RCC 7860 (cell line): ENCODE data around the gene PLEKHG4B.
"Not testable (repeated sequence)": the region's sequence is repeated elsewhere in the genome, so short reads cannot be mapped to it uniquely, and the experiment has no call there.

Experiments used
- DNase-seq: peaks from one replicate; pipeline ENCODE4 v3.0.0-alpha.2; 2015; ENCODE audit warnings: low spot score
- FAIRE-seq: peaks from 2 replicates; lab custom pipeline; 2012; peaks lifted over from hg19 to GRCh38; lab: Jason Lieb, UNC

PLEKHG4B gene

DNA sequence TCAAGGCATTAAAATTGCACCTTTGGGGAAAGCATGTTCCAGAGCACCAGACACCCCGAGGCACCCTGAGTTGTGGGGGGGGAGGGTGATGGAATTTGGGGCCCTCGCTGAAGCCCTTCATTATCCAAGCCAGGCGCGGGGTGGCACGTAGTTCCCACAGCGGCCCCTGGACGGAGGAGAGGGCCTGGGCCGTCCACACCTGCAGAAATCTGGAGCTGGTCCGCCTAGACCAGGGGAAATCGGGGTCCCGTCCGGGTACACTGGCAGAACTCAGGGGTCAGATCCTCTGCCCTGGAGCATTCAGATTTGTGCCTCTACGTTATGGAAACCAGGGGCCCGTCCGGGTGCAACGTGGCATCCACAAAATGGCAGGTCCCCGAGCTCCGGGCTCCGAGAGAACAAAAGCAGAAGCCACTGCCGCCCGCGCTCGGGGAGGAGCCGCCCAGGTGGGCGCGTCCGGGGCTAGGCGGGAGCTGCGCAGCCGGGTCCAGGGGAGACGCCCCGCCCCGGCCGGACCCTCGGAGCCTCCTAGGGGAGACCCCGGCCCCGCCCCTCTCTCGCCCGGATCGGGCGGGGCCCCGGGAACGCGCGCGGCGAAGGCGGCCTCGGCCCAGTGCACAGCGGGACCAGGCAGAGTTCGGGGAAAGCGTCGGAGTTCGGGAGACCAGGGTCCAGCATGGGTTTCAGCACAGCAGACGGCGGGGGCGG is at the start of gene PLEKHG4B:
Gene PLEKHG4B (plus strand): TSS at position 613 of the 708 bp plus-strand sequence. CDS start 64 bp downstream, at position 677.
- FAIRE-seq (no peak), DNase-seq (no peak)

DNA sequence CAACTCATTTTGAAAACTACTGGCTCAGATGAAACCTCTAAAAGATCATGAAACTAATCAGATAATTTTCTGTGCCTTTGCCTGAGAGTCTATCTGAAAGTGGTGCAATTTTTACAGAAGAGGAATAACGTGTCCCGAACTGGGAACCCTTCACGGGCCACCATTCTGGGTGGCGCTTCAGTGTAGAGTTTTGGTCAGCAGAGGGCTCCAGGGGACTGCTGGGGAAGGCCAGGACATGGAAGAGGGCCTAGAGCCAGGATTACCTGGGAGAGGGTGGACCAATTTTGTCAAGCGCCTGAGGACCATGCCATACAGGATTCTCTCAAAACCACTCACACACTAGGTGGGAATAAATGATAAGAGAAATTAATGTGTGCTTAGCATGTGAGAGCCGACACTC is 49.7 kb upstream of the PLEKHG4B start:
- FAIRE-seq (no peak), DNase-seq (no peak)

DNA sequence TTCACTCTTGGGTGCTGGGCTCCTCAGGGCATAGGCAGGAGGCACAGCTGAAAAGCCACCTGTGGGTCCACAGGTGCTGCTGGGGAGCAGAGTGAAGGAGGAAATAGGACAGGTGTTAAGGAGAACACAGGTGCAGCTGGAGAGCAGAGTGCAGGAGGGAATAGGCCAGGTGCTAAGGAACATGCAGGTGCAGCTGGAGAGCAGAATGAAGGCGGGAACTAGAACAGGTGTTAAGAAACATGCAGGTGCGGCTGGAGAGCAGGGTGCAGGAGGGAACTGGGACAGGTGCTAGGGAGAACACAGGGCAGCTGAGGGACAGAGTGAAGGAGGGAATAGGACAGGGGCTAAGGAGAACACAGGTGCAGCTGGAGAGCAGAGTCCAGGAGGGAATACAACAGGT is 43.8 kb upstream of the PLEKHG4B start:
- DNase-seq, result no peak
- no peak for FAIRE-seq

DNA sequence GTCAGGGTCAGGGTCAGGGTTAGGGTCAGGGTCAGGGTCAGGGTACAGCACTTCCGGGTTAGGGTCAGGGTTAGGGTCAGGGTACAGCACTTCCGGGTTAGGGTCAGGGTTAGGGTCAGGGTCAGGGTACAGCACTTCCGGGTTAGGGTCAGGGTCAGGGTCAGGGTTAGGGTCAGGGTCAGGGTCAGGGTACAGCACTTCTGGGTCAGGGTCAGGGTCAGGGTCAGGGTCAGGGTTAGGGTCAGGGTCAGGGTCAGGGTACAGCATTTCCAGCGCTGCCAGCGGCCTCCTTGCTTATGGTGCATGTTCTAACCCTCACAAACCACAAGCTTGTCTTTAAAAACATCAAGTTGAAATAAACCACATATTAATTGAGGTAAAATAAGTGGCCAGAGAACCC is 42.4 kb upstream of the PLEKHG4B start:
- not testable (repeated sequence) for FAIRE-seq

GRCh38 chr5:49953-50544 is 41.9 kb upstream of the PLEKHG4B start:
- FAIRE-seq, result no peak

More for the DNA sequence above, 42.4 kb upstream of the PLEKHG4B start:
- DNase-seq, result not testable (repeated sequence)

GRCh38 chr5:50724-51499 is 41.1 kb upstream of the PLEKHG4B start:
- no peak for FAIRE-seq
- DNase-seq, result no peak

More at GRCh38 chr5:49953-50544, 41.9 kb upstream of the PLEKHG4B start:
- DNase-seq, result no peak

DNA sequence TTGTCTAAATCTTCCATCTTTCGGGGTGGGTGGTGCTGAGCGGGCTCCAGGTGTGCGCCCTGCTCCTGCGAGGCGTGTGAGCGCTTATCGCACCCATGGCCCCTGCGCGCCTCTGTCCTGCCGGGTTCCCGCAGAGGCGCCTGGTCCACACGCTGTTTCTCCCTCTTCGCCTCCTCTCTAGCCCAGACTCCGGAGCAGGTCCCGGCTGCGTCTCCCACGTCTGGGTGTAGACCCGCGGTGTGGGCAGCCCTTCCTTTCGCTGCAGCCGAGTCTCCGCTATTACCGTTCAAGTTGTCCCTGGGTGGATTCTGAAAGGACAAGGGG is 40.5 kb upstream of the PLEKHG4B start:
- no peak for FAIRE-seq
- DNase-seq, result no peak

DNA sequence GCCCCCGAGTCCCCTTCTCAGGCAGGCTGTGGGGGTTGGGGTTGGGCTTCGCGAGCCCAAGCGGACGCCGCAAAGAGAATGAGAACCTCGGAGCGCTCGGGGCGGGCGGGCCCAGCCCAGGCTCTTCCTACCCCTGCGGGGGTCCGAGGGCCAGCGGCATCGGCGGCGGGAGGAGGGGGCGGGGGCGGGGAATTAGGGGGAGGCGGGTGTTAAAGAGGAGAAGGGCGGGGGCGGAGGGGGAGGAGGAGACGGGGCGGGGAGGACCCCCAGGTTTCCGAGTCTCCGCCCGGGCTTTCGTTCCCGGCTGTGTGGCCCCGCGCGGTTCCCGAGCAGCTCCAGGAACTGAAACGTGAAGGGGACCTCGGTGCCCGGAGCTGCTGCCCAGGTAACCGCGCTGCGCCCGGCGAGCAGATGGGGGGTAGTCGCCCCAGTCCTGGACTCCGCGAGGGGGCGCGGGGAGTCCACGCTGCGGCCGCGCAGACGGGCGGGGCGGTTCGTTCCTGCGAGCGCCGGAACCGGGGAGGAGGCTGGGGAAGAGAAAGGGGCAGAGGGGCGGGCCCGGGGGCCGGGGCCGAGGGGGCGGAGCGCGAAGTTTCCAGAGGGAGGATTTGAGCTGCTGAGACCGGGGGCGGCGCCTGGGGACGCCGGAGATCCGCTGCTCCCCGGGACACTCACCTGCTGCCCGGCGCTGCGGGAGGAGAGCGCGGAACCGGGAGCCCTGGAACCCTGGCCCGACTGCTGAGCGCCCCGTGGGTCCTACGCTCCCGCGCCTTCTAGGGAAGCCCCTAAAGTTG is 38.4 kb upstream of the PLEKHG4B start:
- DNase-seq (no peak), FAIRE-seq (no peak)

DNA sequence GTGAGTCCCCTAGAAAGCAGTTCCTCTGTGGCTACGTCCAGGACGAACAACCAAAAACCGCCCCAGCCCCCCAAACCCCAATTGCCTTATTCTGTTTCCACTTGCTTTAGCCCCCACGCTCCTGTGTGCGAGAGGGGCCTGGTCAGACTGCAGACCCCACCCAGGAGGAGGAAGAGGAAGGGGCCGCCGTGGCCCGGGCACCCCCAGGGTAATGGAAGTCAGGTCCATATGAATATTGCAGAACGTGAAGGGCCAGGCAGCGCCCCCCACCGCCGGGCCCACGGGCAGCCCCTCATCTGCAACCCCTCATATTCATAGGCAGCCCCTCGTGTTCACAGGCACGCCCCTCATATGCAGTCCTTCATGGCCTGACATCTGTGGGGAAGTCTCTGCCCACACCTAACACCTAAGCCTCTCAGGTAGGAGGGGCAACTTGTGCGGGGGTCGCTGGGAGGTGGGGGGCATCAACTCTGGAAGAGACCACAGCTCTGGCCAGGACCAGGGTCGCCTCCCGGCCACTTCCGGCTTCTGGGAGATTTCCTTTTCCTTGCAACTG is 37.7 kb upstream of the PLEKHG4B start:
- no peak for FAIRE-seq
- no peak for DNase-seq

GRCh38 chr5:54876-55569 is 36.9 kb upstream of the PLEKHG4B start:
- no peak for DNase-seq
- FAIRE-seq, result no peak

DNA sequence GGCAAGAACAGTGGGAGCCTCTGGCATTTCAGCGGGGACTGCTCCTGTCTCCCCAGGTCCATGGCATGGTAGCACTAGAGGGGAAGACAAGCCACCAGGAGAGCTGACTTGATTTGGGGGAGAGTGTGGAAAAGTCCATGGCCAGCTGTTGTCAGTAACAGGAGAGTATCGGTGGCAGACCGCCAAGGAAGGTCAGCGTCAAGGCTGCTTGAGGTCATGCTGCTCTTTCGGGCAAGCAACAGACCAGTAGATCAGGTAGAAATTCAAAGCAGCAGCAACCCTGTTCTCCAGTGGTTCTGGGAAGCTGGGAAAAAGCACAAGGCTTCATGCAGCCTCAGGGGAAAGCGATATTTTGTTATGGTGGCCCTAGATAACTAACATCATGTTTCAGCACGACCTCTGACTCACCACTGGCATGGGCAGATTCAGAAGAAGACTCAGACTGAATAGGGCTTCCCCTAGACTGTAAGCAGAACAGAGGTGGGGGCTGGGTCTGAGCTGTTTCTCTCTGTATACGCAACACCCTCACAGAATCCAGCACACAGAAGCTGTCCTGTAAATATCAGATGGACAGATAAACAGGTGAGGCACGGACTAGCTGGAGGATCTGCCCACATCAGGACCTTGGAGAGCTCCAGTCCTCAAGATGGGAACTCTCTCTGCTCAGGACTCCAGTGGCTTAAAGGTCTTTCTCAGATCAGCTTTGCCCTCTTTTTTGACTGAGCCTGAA is 35.2 kb upstream of the PLEKHG4B start:
- no peak for FAIRE-seq
- DNase-seq, result no peak

DNA sequence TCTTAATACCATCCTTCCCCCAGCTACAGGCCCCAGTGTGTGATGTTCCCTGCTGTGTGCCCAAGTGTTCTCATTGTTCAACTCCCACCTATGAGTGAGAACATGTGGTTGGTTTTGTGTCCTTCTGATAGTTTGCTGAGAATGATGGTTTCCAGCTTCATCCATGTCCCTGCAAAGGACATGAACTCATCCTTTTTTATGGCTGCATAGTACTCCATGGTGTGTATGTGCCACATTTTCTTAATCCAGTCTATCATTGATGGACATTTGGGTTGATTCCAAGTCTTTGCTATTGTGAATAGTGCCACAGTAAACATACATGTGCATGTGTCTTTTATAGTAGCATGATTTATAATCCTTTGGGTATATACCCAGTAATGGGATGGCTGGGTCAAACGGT is 31.7 kb upstream of the PLEKHG4B start:
- FAIRE-seq, DNase-seq: not testable (repeated sequence)

GRCh38 chr5:70440-70839 is 21.5 kb upstream of the PLEKHG4B start:
- no peak for FAIRE-seq
- DNase-seq, result no peak

- DNase-seq, FAIRE-seq: not testable (repeated sequence)
Observed at GRCh38 chr5:72316-73180, 19.4 kb upstream of the PLEKHG4B start.

DNA sequence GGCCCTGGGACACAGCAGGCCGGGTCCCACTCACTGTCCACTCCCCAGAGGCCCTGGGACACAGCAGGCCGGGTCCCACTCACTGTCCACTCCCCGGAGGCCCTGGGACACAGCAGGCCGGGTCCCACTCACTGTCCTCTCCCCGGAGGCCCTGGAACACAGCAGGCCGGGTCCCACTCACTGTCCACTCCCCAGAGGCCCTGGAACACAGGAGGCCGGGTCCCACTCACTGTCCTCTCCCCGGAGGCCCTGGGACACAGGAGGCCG is 18.9 kb upstream of the PLEKHG4B start:
- DNase-seq, FAIRE-seq: not testable (repeated sequence)

GRCh38 chr5:73768-74502 is 18.0 kb upstream of the PLEKHG4B start:
- FAIRE-seq, result no peak
- DNase-seq, result no peak

DNA sequence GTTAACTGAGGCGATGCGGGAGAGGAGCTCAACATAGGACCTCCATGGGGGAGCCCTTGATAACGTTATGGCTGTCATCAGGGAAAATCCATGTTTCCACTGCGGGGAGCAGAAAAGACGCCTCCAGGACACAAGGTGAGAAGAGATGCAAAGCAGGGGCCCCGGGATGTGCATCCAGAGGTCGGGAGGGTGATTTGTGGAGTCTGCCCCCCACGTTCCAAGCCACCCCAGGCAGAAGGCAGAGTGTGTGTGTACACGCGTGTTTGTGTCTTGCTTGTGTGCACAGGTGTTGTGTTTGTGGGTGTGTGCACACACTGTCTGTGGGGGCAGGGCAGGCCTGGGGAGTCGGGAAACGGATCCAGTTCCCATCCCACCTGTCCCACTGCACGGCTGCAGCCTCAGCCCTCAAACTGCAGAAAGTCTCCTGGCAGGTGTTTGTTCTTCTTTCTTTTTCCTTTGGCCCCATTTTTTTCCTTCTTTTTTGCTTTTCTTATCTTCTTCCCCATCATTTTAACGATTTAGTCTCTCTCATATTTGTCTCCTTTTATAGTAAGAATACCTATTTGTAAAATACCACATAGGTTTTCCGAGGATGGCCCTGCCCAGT is 17.4 kb upstream of the PLEKHG4B start:
- DNase-seq, result no peak
- no peak for FAIRE-seq
